ENCODE results near the gene SMG6.

GRCh38 chr17:2251098-2251497 lies 52.5 kb downstream of the SMG6 start:
- TF ChIP-seq POLR2A (IDR thresholded peaks at IDR 0.05) (no peak), CTCF (IDR thresholded peaks at IDR 0.05) (no peak)
